SHP77 (cell line): ENCODE measurements around the gene CHIA.

Experiments used
- DNase-seq, 2 experiments: peaks; one replicate each; lab custom pipeline; 2025; lab: John Stamatoyannopoulos, UW

Gene CHIA

DNA sequence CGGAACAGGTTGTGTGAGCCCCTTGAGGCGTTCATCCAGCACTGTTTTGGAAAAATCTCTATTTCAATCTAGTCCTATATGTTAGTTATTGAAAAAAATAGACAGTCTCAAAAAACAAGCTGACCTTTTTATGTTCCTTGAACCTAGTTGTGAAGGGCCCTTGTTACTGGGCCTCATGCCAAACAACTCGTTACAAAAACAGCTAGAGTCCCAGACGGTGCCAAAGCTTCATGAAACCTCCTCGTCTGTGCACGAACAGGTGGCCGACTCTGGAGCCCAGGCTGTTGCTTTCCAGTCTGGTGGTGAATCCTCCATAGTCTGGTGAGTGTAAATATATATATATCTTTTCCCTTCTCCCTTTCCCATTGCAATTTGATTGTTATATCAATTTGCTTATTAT is at the start of gene CHIA:
TSS of gene CHIA (plus strand) at position 222 of the 400 bp plus-strand sequence. CDS start 19,617 bp downstream, outside the sequence.
- peak; percentile 76 to 78 for DNase-seq

DNA sequence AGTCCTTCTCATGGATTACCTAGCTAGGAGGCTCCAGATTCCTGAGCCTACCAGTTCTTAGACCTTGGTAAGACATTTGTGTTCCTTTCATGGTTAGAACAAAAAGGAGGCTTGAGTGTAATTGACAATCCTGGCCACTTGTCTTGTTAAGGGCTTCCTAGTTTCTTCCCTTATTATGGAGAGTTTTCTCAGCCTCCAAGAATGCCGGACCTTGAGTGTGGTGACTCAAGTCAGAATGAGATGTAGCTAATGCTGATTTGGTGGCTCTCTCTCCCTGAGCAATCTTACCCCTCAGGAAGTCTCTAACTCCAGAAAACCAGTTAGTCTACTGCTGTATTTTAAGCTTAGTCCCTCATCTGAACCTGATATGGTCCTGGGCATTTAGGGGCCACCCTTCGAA is 48.9 kb upstream of the CHIA start:
- DNase-seq, result no peak

GRCh38 chr1:111242805-111243523 is 47.7 kb upstream of the CHIA start:
- DNase-seq, result no peak

- DNase-seq, result no peak
Measured at GRCh38 chr1:111247125-111247838, 43.4 kb upstream of the CHIA start.

- DNase-seq, result no peak
Measured at GRCh38 chr1:111249960-111250359, 40.7 kb upstream of the CHIA start.

- DNase-seq, result no peak
Measured at GRCh38 chr1:111251570-111251969, 39.1 kb upstream of the CHIA start.

GRCh38 chr1:111252786-111253185 is 37.9 kb upstream of the CHIA start:
- no peak for DNase-seq

GRCh38 chr1:111253876-111254275 is 36.8 kb upstream of the CHIA start:
- DNase-seq, result no peak

DNA sequence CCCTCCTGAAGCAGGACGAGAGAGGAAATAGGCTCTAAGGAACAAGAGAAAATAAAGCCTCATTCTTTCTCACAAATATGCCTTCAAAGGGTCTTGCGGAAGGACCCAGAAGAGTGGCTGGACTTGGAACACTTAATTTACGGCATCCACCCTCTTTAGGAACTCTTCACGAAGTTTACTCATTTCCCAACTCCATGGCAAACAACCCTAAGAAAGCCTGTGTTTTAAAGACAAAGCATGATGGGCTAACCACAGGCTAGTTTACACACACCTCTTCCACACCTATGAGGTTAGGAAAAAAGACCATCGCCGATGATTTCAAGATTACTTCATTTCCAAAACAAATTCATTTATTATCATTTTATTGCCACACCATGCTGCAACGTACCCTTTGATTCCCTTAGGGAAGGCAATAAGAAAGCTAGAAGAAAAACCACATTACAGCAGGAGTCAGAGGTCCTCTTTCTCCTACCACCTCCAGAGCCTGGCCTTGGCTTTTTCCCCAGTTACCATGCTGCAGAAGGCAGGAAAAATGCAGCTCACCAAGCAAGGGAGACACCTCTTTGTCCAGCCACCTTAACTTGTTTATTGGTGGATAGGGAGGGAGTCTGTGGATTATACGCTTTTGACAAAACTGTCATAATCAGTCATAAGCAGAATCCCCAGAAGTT is 33.5 kb upstream of the CHIA start:
- no peak for DNase-seq

DNA sequence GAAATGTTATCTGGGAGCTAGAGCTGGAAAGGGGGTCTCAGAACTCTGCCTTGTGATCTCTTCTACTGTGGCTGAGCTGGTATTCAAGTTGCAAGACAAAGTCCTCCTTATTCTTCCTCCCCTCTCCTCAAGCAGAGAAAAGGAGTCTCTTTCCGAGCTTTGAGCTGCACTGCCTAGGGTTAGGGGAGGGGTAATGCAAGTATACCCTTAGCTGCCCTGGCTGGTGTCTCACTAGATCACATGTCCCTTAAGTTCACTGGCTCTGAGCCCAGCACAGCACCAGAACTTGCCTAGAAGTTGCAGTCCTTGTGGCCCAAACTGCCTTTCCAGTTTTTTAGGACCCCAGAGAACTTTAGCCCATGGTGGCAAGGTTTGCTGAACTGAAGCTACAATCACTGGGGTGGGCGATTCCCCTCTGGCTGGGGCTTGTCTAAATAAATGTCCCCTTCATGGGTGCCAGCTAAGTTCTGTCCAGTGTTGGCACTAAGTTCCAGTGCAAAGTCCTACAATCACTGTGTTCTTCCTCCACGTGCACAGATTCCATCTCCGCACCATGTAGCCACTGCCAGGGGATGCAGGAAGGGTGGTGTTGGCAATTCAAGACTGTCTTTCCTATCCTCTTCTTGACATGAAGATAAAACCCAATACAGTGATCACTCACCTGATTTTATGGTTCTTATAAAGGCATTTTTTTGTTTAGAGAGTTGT is 22.7 kb upstream of the CHIA start:
- DNase-seq, result no peak

DNA sequence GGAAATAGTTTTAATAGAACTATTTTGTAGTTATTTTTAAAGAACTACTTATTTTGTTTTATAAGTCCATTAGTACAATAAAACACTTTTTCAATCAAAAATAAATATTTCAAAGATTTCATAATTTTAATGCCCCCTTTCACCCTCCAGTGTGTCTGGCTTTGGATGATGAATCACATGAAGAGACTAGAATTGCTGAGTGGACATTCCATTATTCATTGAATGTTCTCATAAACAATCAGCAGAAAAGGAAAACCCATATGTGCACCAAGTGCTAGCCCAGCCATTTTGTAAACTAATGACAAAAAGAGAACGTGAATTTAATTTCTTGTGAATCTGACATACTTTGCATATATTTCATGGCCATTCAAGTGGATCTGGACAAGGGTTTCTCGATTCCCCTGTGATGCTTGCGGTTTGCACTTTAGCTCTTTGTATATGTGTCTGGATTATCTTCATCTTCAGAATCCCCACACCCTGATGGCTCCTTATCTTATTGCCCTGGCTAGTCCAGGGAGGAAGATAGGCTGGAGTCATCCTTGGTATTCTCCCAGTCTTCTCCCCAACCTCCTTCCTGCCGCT is 20.7 kb upstream of the CHIA start:
- DNase-seq, result no peak

- DNase-seq, result no peak
Measured at GRCh38 chr1:111270771-111271463, 19.7 kb upstream of the CHIA start.

DNA sequence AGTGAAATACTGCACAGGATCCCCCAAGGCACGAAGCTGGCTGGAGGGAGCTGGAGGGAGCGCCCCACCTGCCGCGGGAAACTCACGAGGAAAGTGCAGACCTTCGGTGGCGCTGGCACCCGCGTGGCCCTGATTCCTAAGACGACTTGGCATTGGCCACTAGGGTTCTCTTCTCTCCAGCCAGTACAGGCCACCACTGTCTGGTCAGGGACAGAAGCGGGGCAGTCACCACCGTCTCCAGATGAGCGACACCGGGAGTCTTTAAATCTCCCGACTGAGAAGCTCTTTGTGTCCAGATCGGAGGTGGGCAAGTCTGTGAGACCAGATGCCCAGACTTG is 19.2 kb upstream of the CHIA start:
- DNase-seq, result no peak

DNA sequence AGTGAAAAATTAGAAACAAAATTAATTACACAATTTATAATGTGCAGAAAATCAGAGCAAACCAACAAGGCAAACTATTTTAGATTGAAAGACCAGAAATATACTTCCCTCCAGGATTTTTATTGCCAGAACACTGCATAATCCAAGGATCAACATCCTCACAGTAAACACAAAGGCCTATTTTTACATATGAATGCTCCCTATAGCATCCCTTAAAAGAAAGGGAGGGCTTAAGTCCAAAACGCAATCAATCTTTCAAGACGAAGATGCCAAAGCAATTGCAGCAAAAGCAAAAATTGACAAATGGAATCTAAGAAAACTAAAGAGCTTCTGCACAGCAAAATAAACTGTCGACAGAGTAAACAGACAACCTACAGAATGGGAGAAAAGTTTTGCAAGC is 18.6 kb upstream of the CHIA start:
- DNase-seq, result no peak

GRCh38 chr1:111274653-111275052 is 16.0 kb upstream of the CHIA start:
- no peak for DNase-seq

DNA sequence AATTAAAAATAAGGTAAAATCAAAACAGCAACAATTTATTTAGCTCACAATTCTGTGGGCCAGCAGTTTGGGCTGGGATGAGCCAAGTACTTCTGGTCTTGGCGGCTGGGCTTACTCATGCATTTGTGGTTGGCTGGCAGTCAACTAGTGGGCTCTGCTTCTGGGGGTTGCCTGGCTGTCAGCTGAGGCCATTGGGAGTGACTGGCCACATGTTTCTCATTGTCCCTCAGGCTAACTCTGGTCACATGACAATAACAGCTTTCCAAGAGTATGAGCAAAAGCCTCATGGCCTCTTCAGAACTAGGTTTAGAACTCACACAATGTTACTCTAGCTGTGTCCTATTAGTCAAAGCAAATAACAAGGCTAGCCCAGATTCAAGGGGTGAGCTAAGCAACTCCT is 15.6 kb upstream of the CHIA start:
- no peak for DNase-seq

GRCh38 chr1:111275780-111276433 is 14.7 kb upstream of the CHIA start:
- DNase-seq, result no peak

DNA sequence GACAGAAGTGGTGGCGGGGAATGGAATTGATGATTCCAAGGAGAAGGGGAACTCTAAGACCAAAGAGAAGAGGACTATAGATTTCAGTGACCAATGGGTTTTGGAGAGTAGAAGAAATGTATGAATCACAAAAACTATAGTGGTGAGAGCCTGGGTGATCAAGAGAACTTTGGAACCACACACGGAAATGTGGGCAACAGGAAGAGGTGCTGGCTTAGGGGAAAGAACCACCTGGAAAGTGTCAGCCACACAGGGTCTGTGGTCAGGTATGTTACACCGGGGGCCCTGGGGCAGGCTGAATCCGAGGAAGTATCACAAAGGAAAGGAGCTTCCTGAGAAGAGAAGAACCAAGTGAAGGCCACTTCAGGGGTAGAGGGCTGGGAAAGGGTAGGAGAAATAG is 11.5 kb upstream of the CHIA start:
- DNase-seq, result no peak

GRCh38 chr1:111280267-111280666 is 10.4 kb upstream of the CHIA start:
- no peak for DNase-seq

DNA sequence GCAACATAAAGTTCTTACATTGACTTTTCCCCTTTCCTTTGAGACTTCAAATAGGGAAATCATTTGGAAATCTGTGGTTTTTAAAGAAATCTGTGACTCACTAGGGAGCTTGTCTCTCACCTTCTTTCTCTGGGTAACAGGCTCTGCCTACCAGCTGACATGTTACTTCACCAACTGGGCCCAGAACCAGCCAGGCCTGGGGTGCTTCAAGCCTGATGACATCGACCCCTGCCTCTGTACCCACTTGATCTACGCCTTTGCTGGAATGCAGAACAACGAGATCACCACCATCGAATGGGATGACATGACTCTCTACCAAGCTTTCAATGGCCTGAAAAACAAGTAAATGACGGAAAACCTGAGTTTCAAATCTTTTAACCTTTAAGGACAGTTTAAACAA is 9.2 kb upstream of the CHIA start:
- DNase-seq, result no peak

DNA sequence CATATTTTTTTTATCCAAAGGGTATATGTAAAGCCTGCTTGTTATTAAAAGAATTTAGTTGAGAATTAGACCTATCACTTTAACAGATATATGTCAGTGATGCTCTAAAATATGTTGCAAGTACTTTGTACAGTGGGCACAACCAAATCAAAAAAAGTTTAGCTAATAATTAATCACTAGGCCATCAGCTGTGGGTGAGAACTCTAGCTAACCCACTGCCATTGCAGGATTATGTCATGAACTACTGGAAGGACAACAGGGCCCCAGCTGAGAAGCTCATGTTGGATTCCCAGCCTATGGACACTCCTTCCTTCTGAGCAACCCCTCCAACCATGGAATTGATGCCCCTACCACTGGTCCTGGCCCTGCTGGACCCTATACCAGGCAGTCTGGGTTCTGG is 6.8 kb upstream of the CHIA start:
- DNase-seq, result no peak
